ENCODE measurements around the gene RERG. TPM values are rescaled to one million over a fixed set of nuclear protein-coding genes. Genes with fewer than 3 reads are reported as not detected.
A peak's percentile ranks its signal among the peaks of the same experiment; 100 is the strongest.

RERG gene
- 2.5 and 2.8 TPM in 2 replicates for total RNA-seq
- 3.1 TPM for polyA plus RNA-seq (2012)

- peak; percentile 82 for DNase-seq (ENCODE audit: low read depth)
Observed at GRCh38 chr12:15220915-15221885, at the start of gene RERG. Gene RERG, minus strand, starts transcription at chr12:15221417. Its CDS starts 3,928 bp downstream, at chr12:15217489.

- DNase-seq (ENCODE audit: low read depth) = no peak
Observed at GRCh38 chr12:15270591-15270990, 49.4 kb upstream of the RERG start.

- peak; percentile 73 for DNase-seq (ENCODE audit: low read depth)
Observed at GRCh38 chr12:15268927-15269552, 47.8 kb upstream of the RERG start.

- DNase-seq (ENCODE audit: low read depth) = no peak
Observed at GRCh38 chr12:15268309-15268708, 47.1 kb upstream of the RERG start.

GRCh38 chr12:15265875-15266274 lies 44.7 kb upstream of the RERG start:
- DNase-seq (ENCODE audit: low read depth) = no peak

- peak; percentile 75 for DNase-seq (ENCODE audit: low read depth)
Observed at GRCh38 chr12:15256761-15257160, 35.5 kb upstream of the RERG start.

GRCh38 chr12:15253990-15254389 lies 32.8 kb upstream of the RERG start:
- no peak for DNase-seq (ENCODE audit: low read depth)

GRCh38 chr12:15244926-15245325 lies 23.7 kb upstream of the RERG start:
- DNase-seq (ENCODE audit: low read depth) = no peak

- DNase-seq (ENCODE audit: low read depth) = no peak
Observed at GRCh38 chr12:15244341-15244740, 23.1 kb upstream of the RERG start.

- DNase-seq (ENCODE audit: low read depth) = no peak
Observed at GRCh38 chr12:15243102-15243501, 21.9 kb upstream of the RERG start.

- no peak for DNase-seq (ENCODE audit: low read depth)
Observed at GRCh38 chr12:15240898-15241297, 19.7 kb upstream of the RERG start.

- DNase-seq (ENCODE audit: low read depth) = no peak
Observed at GRCh38 chr12:15234508-15234907, 13.3 kb upstream of the RERG start.

- DNase-seq (ENCODE audit: low read depth) = no peak
Observed at GRCh38 chr12:15234011-15234410, 12.8 kb upstream of the RERG start.

GRCh38 chr12:15232959-15233358 lies 11.7 kb upstream of the RERG start:
- no peak for DNase-seq (ENCODE audit: low read depth)

- DNase-seq (ENCODE audit: low read depth) = no peak
Observed at GRCh38 chr12:15231493-15231892, 10.3 kb upstream of the RERG start.

- no peak for DNase-seq (ENCODE audit: low read depth)
Observed at GRCh38 chr12:15230751-15231150, 9.5 kb upstream of the RERG start.

GRCh38 chr12:15230137-15230536 lies 8.9 kb upstream of the RERG start:
- no peak for DNase-seq (ENCODE audit: low read depth)

GRCh38 chr12:15227004-15227679 lies 5.9 kb upstream of the RERG start:
- DNase-seq (ENCODE audit: low read depth) = peak; percentile 46

- peak; percentile 62 for DNase-seq (ENCODE audit: low read depth)
Observed at GRCh38 chr12:15225863-15226218, 4.6 kb upstream of the RERG start.

GRCh38 chr12:15225136-15225862 lies 4.1 kb upstream of the RERG start:
- no peak for DNase-seq (ENCODE audit: low read depth)

GRCh38 chr12:15222219-15222618 lies 1.0 kb upstream of the RERG start:
- no peak for DNase-seq (ENCODE audit: low read depth)

Data from myocyte (in vitro differentiated cells).